NB4 (cell line): ENCODE measurements around the gene GABRG3.

Source experiments
- TF ChIP-seq, protein P1 (sequence below): IDR thresholded peaks from one replicate; pipeline ENCODE4 v1.5.1; 2012; ENCODE audit warnings: low read depth, low read length
- TF ChIP-seq, protein P2 (sequence below): IDR thresholded peaks from 2 replicates; pipeline ENCODE4 v1.6.1; 2011; ENCODE audit warnings: low read depth, low read length

DNA sequence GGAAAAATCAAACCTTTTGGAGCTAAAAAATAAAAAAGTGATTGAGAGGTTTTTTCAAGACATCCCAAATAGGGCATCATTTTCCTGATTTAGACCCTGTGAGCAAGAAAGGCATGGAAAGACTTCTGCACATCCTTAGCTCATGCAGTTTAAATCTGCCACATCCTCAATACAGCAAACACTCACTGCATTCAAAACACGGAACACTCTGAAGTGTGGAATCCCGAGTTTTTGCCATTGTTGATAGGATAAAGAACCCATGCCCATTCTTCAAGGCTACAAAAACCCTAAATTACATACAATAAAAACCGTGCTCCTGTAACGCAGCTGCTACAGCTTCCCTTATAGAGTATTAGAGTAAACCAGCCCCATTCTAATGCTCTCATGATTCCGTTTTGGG, 346.8 kb downstream of the GABRG3 start:
- TF ChIP-seq, protein P1, sequence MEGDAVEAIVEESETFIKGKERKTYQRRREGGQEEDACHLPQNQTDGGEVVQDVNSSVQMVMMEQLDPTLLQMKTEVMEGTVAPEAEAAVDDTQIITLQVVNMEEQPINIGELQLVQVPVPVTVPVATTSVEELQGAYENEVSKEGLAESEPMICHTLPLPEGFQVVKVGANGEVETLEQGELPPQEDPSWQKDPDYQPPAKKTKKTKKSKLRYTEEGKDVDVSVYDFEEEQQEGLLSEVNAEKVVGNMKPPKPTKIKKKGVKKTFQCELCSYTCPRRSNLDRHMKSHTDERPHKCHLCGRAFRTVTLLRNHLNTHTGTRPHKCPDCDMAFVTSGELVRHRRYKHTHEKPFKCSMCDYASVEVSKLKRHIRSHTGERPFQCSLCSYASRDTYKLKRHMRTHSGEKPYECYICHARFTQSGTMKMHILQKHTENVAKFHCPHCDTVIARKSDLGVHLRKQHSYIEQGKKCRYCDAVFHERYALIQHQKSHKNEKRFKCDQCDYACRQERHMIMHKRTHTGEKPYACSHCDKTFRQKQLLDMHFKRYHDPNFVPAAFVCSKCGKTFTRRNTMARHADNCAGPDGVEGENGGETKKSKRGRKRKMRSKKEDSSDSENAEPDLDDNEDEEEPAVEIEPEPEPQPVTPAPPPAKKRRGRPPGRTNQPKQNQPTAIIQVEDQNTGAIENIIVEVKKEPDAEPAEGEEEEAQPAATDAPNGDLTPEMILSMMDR: no peak
- TF ChIP-seq, protein P2, sequence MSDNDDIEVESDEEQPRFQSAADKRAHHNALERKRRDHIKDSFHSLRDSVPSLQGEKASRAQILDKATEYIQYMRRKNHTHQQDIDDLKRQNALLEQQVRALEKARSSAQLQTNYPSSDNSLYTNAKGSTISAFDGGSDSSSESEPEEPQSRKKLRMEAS: no peak
